GM18873 (cell line): Measurements from ENCODE around the gene ENC1.

Experiments
- ATAC-seq: cut with Tn5 transposase; IDR thresholded peaks from one replicate; pipeline ENCODE4 v1.9.1; 2021; ENCODE audit warnings: mild to moderate bottlenecking, moderate library complexity, moderate number of reproducible peaks; ENCODE audit not compliant: unreplicated experiment, low FRiP score

The ENC1 gene

GRCh38 chr5:74657165-74657564, 16.6 kb upstream of the ENC1 start:
- no peak for ATAC-seq

DNA sequence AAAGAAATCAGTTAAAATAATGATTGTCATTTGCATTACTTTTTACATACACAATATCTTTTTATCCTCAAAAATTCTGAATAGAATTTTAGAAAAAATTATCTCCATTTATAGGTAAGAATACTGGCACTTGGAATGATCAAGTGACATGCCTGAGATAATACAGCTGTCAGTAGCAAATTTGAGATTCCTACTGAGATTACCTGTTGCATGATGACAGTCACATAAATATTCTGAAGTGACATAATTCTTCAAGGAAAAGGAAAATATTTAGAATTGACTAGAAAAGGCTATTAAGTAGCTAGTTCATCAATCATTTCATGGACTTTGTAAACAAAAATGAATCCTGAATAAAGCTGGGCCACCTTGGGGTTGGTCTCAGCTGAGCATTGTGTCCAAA, 15.2 kb upstream of the ENC1 start:
- no peak for ATAC-seq

DNA sequence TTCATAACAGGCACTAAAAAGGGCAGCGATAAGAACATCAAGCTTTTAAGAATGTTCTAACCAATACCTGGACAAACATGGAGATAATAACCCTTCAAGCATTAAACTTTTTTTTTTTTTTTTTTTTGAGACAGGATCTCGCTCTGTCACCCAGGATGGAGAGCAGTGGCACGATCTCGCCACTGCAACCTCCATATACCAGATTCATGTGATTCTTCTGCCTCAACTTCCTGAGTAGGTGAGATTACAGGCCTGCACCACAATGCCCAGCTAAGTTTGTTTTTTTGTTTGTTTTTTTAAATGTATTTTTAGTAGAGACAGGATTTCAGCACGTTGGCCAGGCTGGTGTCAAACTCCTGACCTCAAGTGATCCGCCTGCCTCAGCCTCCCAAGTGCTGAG, 14.7 kb upstream of the ENC1 start:
- no peak for ATAC-seq

DNA sequence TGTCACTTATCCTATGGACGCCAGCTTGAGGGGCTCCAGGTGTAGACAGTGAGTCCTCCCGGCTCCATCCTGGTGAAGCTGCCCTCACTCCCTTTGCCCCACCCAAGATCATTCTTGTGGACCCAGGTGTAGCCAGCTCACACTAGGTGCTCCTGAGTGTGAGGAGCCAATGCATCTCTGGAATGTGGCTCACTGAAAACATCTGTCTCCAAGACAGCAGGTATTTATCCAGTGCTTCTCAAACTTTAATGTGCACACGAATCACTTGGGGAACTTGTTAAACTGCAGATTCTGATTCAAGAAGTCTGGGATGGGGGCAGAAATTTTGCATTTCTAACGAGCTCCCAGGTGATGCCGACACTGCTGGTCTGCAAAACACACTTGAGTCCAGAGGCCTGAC, 13.5 kb upstream of the ENC1 start:
- ATAC-seq = no peak

- ATAC-seq = no peak
Measured at GRCh38 chr5:74652576-74652975, 12.0 kb upstream of the ENC1 start.

DNA sequence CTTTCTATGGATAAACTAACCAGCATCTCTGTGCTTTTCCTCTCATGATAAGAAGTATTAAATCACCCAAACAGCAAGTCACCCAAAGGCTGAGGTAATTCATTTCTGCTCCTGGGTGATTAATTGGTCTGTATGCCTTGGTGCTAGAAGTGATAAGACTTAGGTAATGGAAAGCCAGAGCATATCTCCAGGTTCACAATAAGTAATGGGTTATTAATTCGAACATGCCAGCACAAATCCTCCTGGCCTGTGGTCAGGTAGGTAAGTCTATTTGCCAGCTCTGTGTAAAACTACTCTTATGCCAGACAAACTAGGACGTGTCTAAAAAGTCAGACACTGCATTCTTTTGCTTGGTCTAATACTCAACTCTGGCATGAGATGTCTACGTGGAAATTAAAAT, 11.2 kb upstream of the ENC1 start:
- ATAC-seq = no peak

DNA sequence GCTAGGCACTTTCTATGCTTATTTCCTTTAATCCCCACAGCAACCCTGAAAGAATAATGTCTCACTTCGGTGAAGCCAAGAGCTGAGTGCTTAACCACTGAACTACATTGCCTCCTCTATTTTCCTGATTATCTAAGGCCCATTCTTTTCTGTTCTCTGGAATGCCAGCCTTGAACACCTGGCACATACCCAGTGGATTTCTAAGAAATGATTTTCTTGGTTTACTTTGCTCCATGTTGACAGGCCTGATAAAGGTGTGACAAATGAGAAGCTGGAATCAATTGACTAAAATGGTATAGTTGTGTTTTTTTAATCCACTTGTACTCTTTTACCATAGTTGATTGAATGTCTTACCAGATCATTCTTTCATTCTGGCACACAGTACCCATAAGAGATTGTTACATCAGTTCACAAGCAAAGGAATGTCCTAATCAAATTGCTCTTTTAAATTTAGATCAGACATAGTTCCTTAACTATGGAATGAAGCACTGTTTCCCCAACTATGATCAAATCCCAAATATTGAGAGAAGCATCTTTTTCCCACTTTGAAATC, 9.0 kb upstream of the ENC1 start:
- no peak for ATAC-seq

DNA sequence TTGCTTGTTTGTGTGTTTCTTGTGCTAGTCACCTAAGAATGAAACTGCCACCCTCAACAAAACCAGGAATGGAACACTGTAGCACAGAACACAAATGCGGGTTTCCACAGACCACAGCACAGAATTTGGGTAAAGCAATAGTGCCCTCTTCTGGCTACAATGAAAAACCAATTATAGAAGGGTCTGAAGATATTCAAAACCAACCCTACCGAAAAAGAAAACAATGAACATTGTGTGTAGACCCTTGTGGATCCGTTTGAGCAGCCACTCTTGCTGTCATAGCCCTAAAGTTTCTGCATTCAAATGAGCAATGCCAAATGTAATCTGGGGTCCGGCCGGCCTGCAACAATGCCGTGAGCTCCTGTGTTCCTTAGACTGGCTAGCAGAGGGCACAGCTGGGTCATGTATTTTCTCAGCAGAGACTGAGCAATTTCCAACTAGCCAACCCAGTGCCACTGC, 8.3 kb upstream of the ENC1 start:
- peak; percentile 77 for ATAC-seq

GRCh38 chr5:74647096-74647495, 6.6 kb upstream of the ENC1 start:
- ATAC-seq = no peak

DNA sequence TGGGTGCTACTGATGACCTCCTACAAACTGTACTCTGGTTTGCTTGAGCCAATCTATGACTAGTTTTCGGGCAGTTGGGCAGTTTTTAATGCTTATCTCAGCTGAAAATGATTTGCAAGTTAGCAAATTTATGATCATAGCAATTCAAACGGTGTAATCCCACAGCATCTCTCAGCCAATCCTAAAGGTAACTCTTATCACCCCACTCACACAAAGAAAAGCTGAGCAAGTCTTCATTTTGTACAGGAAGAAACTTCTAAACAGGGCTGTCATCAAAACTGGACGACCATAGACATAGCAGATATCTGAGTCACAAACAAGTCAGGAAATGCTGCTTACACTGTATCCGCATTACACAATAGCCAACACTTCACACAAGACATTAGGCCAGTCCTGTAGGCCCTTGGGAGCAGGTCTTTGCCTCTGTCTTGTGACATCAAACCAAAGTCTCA, 2.6 kb upstream of the ENC1 start:
- no peak for ATAC-seq

DNA sequence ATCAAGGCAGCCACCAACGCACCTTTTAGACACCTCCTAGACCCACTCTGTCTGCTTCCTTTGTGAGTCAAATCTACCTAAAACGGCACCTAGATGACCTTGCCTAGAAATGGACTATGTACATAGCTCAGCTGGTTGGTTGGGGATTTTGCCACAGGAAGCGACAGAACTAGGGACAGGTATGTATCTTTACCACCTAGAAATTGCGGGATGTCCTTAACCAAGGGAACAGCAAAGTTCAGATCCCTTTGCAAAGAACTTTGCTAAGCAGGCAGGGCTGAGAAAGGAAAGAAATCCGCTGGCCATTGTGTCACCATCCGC, 2.0 kb upstream of the ENC1 start:
- ATAC-seq = no peak

- ATAC-seq = no peak
Measured at GRCh38 chr5:74641735-74642542, 1.4 kb upstream of the ENC1 start.

- ATAC-seq = peak; percentile 9
Measured at GRCh38 chr5:74640954-74641734, 616 bp upstream of the ENC1 start.

- peak; percentile 16 for ATAC-seq
Measured at GRCh38 chr5:74639807-74640449, 600 bp downstream of the ENC1 start.

DNA sequence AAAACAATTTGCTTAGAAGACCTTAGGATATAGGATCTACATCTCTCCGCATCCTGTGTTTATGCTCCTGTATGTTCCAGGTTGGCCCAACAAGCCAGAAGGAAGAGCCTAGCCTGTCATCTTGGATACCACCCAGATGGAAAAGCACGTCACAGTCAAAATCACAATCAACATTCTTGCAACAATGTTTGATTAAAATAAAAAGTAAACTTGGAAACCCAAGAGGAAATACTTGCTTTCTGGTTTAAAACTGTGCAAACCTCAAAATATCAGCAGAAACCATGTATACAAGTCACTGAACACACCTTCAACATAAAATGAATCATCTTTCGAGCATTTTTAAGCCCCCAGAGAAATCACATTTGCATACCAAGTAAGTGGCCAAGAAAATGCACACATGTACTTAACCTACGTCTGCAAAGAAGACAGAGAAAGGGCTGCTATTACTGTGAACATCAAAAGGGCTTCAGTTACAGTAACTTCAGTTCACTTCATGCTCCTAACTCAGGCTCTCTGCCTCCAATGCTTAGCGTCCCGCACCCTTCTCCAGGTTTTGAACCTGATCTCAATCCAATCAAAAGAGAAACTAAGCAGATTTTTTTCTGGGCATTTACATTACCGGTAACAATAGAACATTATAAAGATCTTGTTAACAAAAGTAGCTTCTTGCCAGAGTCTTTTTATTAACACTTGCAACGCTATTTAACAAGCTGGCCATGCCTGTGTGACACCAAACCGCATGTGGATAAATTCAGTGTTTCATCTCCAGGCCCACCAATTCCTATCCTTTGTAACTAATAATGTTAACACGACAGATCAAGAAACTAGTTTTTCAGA, 1.3 kb downstream of the ENC1 start:
- ATAC-seq = peak; percentile 35

- ATAC-seq = no peak
Measured at GRCh38 chr5:74638544-74638969, 2.0 kb downstream of the ENC1 start.

DNA sequence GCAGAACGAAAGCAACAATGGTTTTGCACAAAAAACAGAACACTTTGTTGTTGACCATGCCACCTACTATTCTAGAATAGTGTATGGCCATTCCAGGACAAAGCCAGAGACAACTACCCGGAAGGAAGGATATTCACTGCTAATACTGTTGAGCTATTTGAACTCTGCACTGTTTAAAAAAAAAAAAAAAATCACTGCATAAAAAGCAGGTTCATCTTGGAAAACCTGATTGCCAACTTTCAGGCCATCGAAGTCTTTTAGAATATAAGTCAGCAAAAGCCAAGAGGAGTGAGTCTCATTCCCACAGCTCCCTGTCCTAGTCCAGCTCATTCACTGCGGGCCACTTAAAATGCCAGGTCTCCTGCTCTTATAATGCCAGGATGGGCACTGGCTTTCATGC, 4.0 kb downstream of the ENC1 start:
- ATAC-seq = no peak

- ATAC-seq = no peak
Measured at GRCh38 chr5:74636149-74636548, 4.4 kb downstream of the ENC1 start.

- ATAC-seq = no peak
Measured at GRCh38 chr5:74634611-74635286, 5.8 kb downstream of the ENC1 start.

- no peak for ATAC-seq
Measured at GRCh38 chr5:74633695-74634094, 6.8 kb downstream of the ENC1 start.
